IMR-90 (cell line): ENCODE results near the gene KCNS1. TPM values are rescaled to one million over a fixed set of nuclear protein-coding genes. Genes with fewer than 3 reads are reported as not detected.
A peak's percentile ranks its signal among the peaks of the same experiment; 100 is the strongest.

Source experiments
- ATAC-seq: fragments of 200-7000 bp; cut with Tn5 transposase; 2 replicates; pipeline ENCODE4 v1.9.1; 2020; ENCODE audit warnings: low read depth, mild to moderate bottlenecking, moderate library complexity
- BruUV-seq: library from RNA; stranded (reverse); fragments of 400-500 nt; replicated peaks from 2 replicates; lab custom pipeline; 2021; lab: Mats Ljungman, UMichigan
- CTCF ChIA-PET: fragments of 300-600 bp; formaldehyde crosslinking; extraction: SDS; loops from one replicate; lab custom pipeline; 2021; ENCODE audit warnings: antibody characterized with exemption; lab: Yijun Ruan, JAX
- POLR2A ChIA-PET: fragments of 300-600 bp; sonication (Branson Sonifier 250); formaldehyde crosslinking; loops from one replicate; lab custom pipeline; 2022; ENCODE audit warnings: antibody characterized with exemption; ENCODE audit not compliant: unreplicated experiment; lab: Charles Lee
- DNase-seq: peaks from one replicate; pipeline ENCODE4 v3.0.0; 2013
- H2AFZ ChIP-seq: replicated peaks from 2 replicates; pipeline ENCODE3; 2013; ENCODE audit warnings: low read length, mild to moderate bottlenecking; ENCODE audit not compliant: poor library complexity
- H2AK5ac ChIP-seq: 2 replicates; pipeline ENCODE4 v1.6.1; 2013; ENCODE audit warnings: low read depth, low read length, inconsistent platforms
- H2AK9ac ChIP-seq: replicated peaks from 2 replicates; pipeline ENCODE3; 2013; ENCODE audit warnings: mild to moderate bottlenecking, low read depth, low read length, moderate library complexity; ENCODE audit not compliant: poor library complexity
- H2BK120ac ChIP-seq: 2 replicates; pipeline ENCODE4 v1.6.1; 2013; ENCODE audit warnings: low read depth, low read length, inconsistent platforms
- H2BK15ac ChIP-seq: 3 replicates; pipeline ENCODE4 v1.6.1; 2013; ENCODE audit warnings: low read depth, low read length, inconsistent platforms
- H2BK20ac ChIP-seq: 2 replicates; pipeline ENCODE4 v1.6.1; 2013; ENCODE audit warnings: low read depth, mild to moderate bottlenecking, inconsistent platforms, low read length, moderate library complexity
- H2BK5ac ChIP-seq: 2 replicates; pipeline ENCODE4 v1.6.1; 2013; ENCODE audit warnings: mild to moderate bottlenecking, low read depth, low read length, inconsistent platforms; ENCODE audit not compliant: poor library complexity, severe bottlenecking
- H3K14ac ChIP-seq: replicated peaks from 2 replicates; pipeline ENCODE4 v1.6.1; 2013; ENCODE audit warnings: low read depth, low read length, inconsistent platforms
- H3K18ac ChIP-seq: 2 replicates; pipeline ENCODE4 v1.6.1; 2013; ENCODE audit warnings: low read depth, low read length, control low read depth
- H3K23ac ChIP-seq: 2 replicates; pipeline ENCODE4 v1.6.1; 2013; ENCODE audit warnings: low read depth, low read length, inconsistent platforms
- H3K27ac ChIP-seq: 2 replicates; pipeline ENCODE4 v1.5.1; 2013; ENCODE audit warnings: mild to moderate bottlenecking, control low read depth, low read length; ENCODE audit not compliant: insufficient read depth
- H3K27me3 ChIP-seq: 2 replicates; pipeline ENCODE4 v1.6.1; 2013; ENCODE audit warnings: low read length; ENCODE audit not compliant: control insufficient read depth, insufficient read depth
- H3K36me3 ChIP-seq: 2 replicates; pipeline ENCODE4 v1.6.1; 2013; ENCODE audit warnings: low read length, mixed read lengths; ENCODE audit not compliant: control insufficient read depth, insufficient read depth
- H3K4ac ChIP-seq: 2 replicates; pipeline ENCODE4 v1.6.1; 2013; ENCODE audit warnings: low read depth, low read length, inconsistent platforms
- H3K4me1 ChIP-seq: 2 replicates; pipeline ENCODE4 v1.6.1; 2013; ENCODE audit warnings: low read length, mixed read lengths; ENCODE audit not compliant: control insufficient read depth, insufficient read depth
- H3K4me2 ChIP-seq: 2 replicates; pipeline ENCODE4 v1.6.1; 2013; ENCODE audit warnings: low read depth, mild to moderate bottlenecking, control low read depth, low read length, moderate library complexity
- H3K4me3 ChIP-seq: 2 replicates; pipeline ENCODE4 v1.5.1; 2013; ENCODE audit warnings: low read depth, mild to moderate bottlenecking, control low read depth, low read length, moderate library complexity; ENCODE audit not compliant: insufficient read depth
- H3K56ac ChIP-seq: 2 replicates; pipeline ENCODE4 v1.6.1; 2013; ENCODE audit warnings: low read length, inconsistent platforms; ENCODE audit not compliant: insufficient read depth; ENCODE audit errors: extremely low read depth
- H3K79me1 ChIP-seq, 2 experiments: 2 replicates each; pipeline ENCODE4 v1.6.1; 2013; ENCODE audit warnings: low read length in 2 of 2, inconsistent platforms in 1 of 2, low read depth in 1 of 2
- H3K9ac ChIP-seq: 2 replicates; pipeline ENCODE4 v1.6.1; 2013; ENCODE audit warnings: low read depth, low read length, control low read depth
- H3K9me1 ChIP-seq: 2 replicates; pipeline ENCODE4 v1.6.1; 2013; ENCODE audit warnings: low read length, inconsistent platforms; ENCODE audit not compliant: insufficient read depth
- H3K9me3 ChIP-seq: 2 replicates; pipeline ENCODE4 v1.6.1; 2013; ENCODE audit warnings: low read length; ENCODE audit not compliant: control insufficient read depth, insufficient read depth
- H4K20me1 ChIP-seq: 2 replicates; pipeline ENCODE4 v1.6.1; 2013; ENCODE audit warnings: low read length, inconsistent platforms; ENCODE audit not compliant: insufficient read depth
- H4K5ac ChIP-seq: 2 replicates; pipeline ENCODE4 v1.6.1; 2013; ENCODE audit warnings: mild to moderate bottlenecking, low read depth, low read length, control low read depth
- H4K8ac ChIP-seq, 2 experiments: 2 replicates each; pipeline ENCODE4 v1.6.1; 2013; ENCODE audit warnings: low read depth in 2 of 2, low read length in 2 of 2, control low read depth in 1 of 2, inconsistent platforms in 1 of 2
- H4K91ac ChIP-seq: 2 replicates; pipeline ENCODE4 v1.6.1; 2013; ENCODE audit warnings: low read depth, low read length, inconsistent platforms; ENCODE audit not compliant: insufficient read depth
- BHLHE40 ChIP-seq: fragments of 150-350 bp; IDR thresholded peaks from 2 replicates; pipeline ENCODE4 v1.6.1; 2016; ENCODE audit warnings: mild to moderate bottlenecking, low read depth, low read length
- CEBPB ChIP-seq: IDR thresholded peaks from 2 replicates; pipeline ENCODE4 v1.6.1; 2012; ENCODE audit warnings: low read depth, low read length, improper control_type of control experiment
- CTCF ChIP-seq: conservative IDR thresholded peaks from 2 replicates; pipeline ENCODE4 v1.5.1; 2012; ENCODE audit warnings: mild to moderate bottlenecking, low read depth, low read length, improper control_type of control experiment
- MAFK ChIP-seq: IDR thresholded peaks from 2 replicates; pipeline ENCODE4 v1.6.1; 2012; ENCODE audit warnings: low read depth, low read length, improper control_type of control experiment
- MAZ ChIP-seq: IDR thresholded peaks from 2 replicates; pipeline ENCODE4 v1.6.1; 2012; ENCODE audit warnings: low read depth, mild to moderate bottlenecking, low read length, improper control_type of control experiment, moderate library complexity, borderline replicate concordance
- MXI1 ChIP-seq: IDR thresholded peaks from 2 replicates; pipeline ENCODE4 v1.6.1; 2012; ENCODE audit warnings: low read depth, mild to moderate bottlenecking, low read length, moderate library complexity, borderline replicate concordance
- RAD21 ChIP-seq: IDR thresholded peaks from 2 replicates; pipeline ENCODE4 v1.6.1; 2012; ENCODE audit warnings: low read length, improper control_type of control experiment
- SMC3 ChIP-seq: fragments of 150-350 bp; IDR thresholded peaks from 2 replicates; pipeline ENCODE4 v1.6.1; 2016; ENCODE audit warnings: low read depth, mild to moderate bottlenecking, antibody characterized with exemption, low read length, moderate library complexity
- USF2 ChIP-seq: fragments of 150-350 bp; IDR thresholded peaks from 2 replicates; pipeline ENCODE4 v1.6.1; 2017; ENCODE audit warnings: mild to moderate bottlenecking, antibody characterized with exemption, low read length, low read depth
- WGBS, 2 experiments: methylation state at CpG; one replicate each; pipeline versions ENCODE4 v1.1.5 to v1.1.7; 2013; ENCODE audit warnings: missing lambda C conversion rate in 2 of 2; ENCODE audit not compliant: insufficient read length in 1 of 2; ENCODE audit errors: extremely low coverage in 2 of 2; 5-methylcytosine and 5-hydroxymethylcytosine counted together
- dilution Hi-C: fragments of 300-500 bp; cut with HindIII; formaldehyde crosslinking; loops from one replicate; pipeline ENCODE4 v1.14.3; 2018; ENCODE audit warnings: low sequenced_read_pairs; ENCODE audit not compliant: unreplicated experiment
- in situ Hi-C: fragments of 300-500 bp; cut with MboI; formaldehyde crosslinking; loops from 3 replicates; pipeline ENCODE4 v1.14.3; 2019; ENCODE audit warnings: low sequenced_read_pairs, inconsistent platforms, mixed read lengths
- intact Hi-C: fragments of 100-400 bp; cut with micrococcal nuclease; formaldehyde crosslinking; loops from 2 replicates; pipeline ENCODE4 v1.10.0; 2022
- polyA plus RNA-seq, 3 experiments: library from polyadenylated mRNA; depleted of rRNA; stranded (reverse); fragments of >200 nt; gene quantifications; 2 replicates each; pipeline ENCODE4 v1.2.3, GENCODE V29; 2012; ENCODE audit warnings: low replicate concordance in 1 of 3
- total RNA-seq: library from RNA; depleted of rRNA; stranded (reverse); fragments of >200 nt; gene quantifications from 2 replicates; pipeline ENCODE4 v1.2.3, GENCODE V29; 2012

The KCNS1 gene
- total and polyA plus RNA-seq, 2 of the 4 experiments (the other 2 are of a cell fraction), result 0.54 to 0.62 TPM

- BruUV-seq, result no TSS peak
- peak overlapping the region; percentile 57; the same call in 1 of the 2 replicates for H2BK120ac ChIP-seq
- H4K20me1 ChIP-seq, result no peaks in the 10 kb centered on the region
- H2AK5ac ChIP-seq, result no peak overlapping the region
- no peak overlapping the region for H3K27ac ChIP-seq
- DNase-seq (peak; percentile 69), ATAC-seq (peak; percentile 84)
- H3K14ac ChIP-seq, result no peak overlapping the region
- ChIA-PET POLR2A (interaction anchor here (0.6 kb wide), 1 partner anchor 1635 kb away, joined by 10 read pairs; no protein-coding TSS in a partner anchor), CTCF (interaction anchor here (0.5 to 4.3 kb wide), 14 partner anchors 11 to 1479 kb away, joined by 3 to 40 read pairs (median 4); no protein-coding TSS in a partner anchor)
- no CpG with 5 or more reads among the region's 7 CpGs for WGBS, 2 experiments
- H3K4me3 ChIP-seq, result no peak overlapping the region
- peak overlapping the region; percentile 82 for H4K5ac ChIP-seq
- peak overlapping the region; percentile 80; the same call in 1 of the 2 replicates for H4K91ac ChIP-seq
- in situ Hi-C loops, result no loop called here
- dilution Hi-C loops, result no loop called here
- no peak overlapping the region for H3K9ac ChIP-seq
- no peak overlapping the region for H2AK9ac ChIP-seq
- H3K9me1 ChIP-seq, result no peaks in the 10 kb centered on the region; the same call in 1 of the 2 replicates
- no peak overlapping the region for H3K4me2 ChIP-seq
- no peak overlapping the region for H3K56ac ChIP-seq
- no peaks in the 10 kb centered on the region for H3K79me1 ChIP-seq
- H3K9me3 ChIP-seq, result peaks cover 6% of the 10 kb centered on the region; the same call in 1 of the 2 replicates
- TF ChIP-seq MXI1, result no peak
- no peak for TF ChIP-seq CEBPB
- TF ChIP-seq BHLHE40, result no peak
- peak; percentile 74 for TF ChIP-seq SMC3
- TF ChIP-seq MAFK, result no peak
- TF ChIP-seq RAD21, result peak; percentile 79
- peak; percentile 79 for TF ChIP-seq CTCF
- TF ChIP-seq USF2, result no peak
- no peak for TF ChIP-seq MAZ
- peaks cover 4% of the 10 kb centered on the region; the same call in 1 of the 2 replicates for H3K4me1 ChIP-seq
- H2BK20ac ChIP-seq, result 0 out of 2 replicates have a peak overlapping the region, but pooled peaks have one; percentile 35
- peak overlapping the region; percentile 10 to 76; a peak in 3 of 4 replicates for H4K8ac ChIP-seq
- peaks cover 37% of the 10 kb centered on the region for H3K27me3 ChIP-seq
- no peak overlapping the region for H3K23ac ChIP-seq
- 0 out of 2 replicates have a peak overlapping the region, but pooled peaks have one; percentile 39 for H3K4ac ChIP-seq
- no peaks in the 10 kb centered on the region for H3K36me3 ChIP-seq
- H3K18ac ChIP-seq, result peak overlapping the region; percentile 77; the same call in 1 of the 2 replicates
- H2BK15ac ChIP-seq, result 0 out of 3 replicates have a peak overlapping the region, but pooled peaks have one; percentile 1
- H2AFZ ChIP-seq, result peak overlapping the region; percentile 60
- intact Hi-C loops, result loop anchor here (1.0 to 10.0 kb wide), 5 partner anchors 52 to 679 kb away; partner anchors contain the start of gene KCNK15
- H2BK5ac ChIP-seq, result peak overlapping the region; percentile 47
Observed at GRCh38 chr20:45095805-45096238, 5.1 kb downstream of the KCNS1 start.
